Trophoblast cell (in vitro differentiated cells and primary cell): ENCODE results near the gene RNF126.

Experiments
- DNase-seq, 2 donors: peaks; one replicate each; pipeline ENCODE4 v3.0.0-alpha.2; 2016
- H2AFZ ChIP-seq: 2 replicates; pipeline ENCODE4 v1.6.1; 2013; ENCODE audit warnings: low read length, moderate library complexity, mild to moderate bottlenecking; ENCODE audit not compliant: insufficient read depth, poor library complexity
- H2AK5ac ChIP-seq: 2 replicates; pipeline ENCODE4 v1.6.1; 2013; ENCODE audit warnings: mild to moderate bottlenecking, low read length
- H2BK120ac ChIP-seq: 2 replicates; pipeline ENCODE4 v1.6.1; 2013; ENCODE audit warnings: low read length, mild to moderate bottlenecking, moderate library complexity; ENCODE audit not compliant: insufficient read depth, poor library complexity
- H2BK12ac ChIP-seq: 2 replicates; pipeline ENCODE4 v1.6.1; 2013; ENCODE audit warnings: mild to moderate bottlenecking, low read length, moderate library complexity
- H2BK5ac ChIP-seq: 2 replicates; pipeline ENCODE4 v1.6.1; 2013; ENCODE audit warnings: low read length, low read depth, moderate library complexity, mild to moderate bottlenecking; ENCODE audit not compliant: poor library complexity
- H3K14ac ChIP-seq: 2 replicates; pipeline ENCODE4 v1.6.1; 2013; ENCODE audit warnings: mild to moderate bottlenecking, low read length
- H3K18ac ChIP-seq: 2 replicates; pipeline ENCODE4 v1.6.1; 2013; ENCODE audit warnings: mild to moderate bottlenecking, low read length
- H3K23ac ChIP-seq: 2 replicates; pipeline ENCODE4 v1.6.1; 2013; ENCODE audit warnings: low read length
- H3K27ac ChIP-seq: 2 replicates; pipeline ENCODE4 v1.5.1; 2013; ENCODE audit warnings: low read depth, mild to moderate bottlenecking, inconsistent platforms, low read length, moderate library complexity
- H3K27me3 ChIP-seq: 2 replicates; pipeline ENCODE4 v1.6.1; 2013; ENCODE audit warnings: inconsistent platforms, mild to moderate bottlenecking, low read length, moderate library complexity; ENCODE audit not compliant: insufficient read depth
- H3K36me3 ChIP-seq, 2 experiments: 1 replicate in 1 of 2; 2 replicates in 1 of 2; pipeline ENCODE4 v1.6.1; 2013; ENCODE audit warnings: low read length in 2 of 2, mild to moderate bottlenecking in 2 of 2, moderate library complexity in 1 of 2; ENCODE audit not compliant: insufficient read depth in 2 of 2, control insufficient read depth in 1 of 2
- H3K4ac ChIP-seq: 2 replicates; pipeline ENCODE4 v1.6.1; 2013; ENCODE audit warnings: low read depth, mild to moderate bottlenecking, low read length, moderate library complexity
- H3K4me1 ChIP-seq, 2 experiments: 1 replicate in 1 of 2; 2 replicates in 1 of 2; pipeline ENCODE4 v1.6.1; 2013; ENCODE audit warnings: low read length in 2 of 2, mild to moderate bottlenecking in 2 of 2, moderate library complexity in 1 of 2; ENCODE audit not compliant: insufficient read depth in 2 of 2, control insufficient read depth in 1 of 2
- H3K4me2 ChIP-seq: 2 replicates; pipeline ENCODE4 v1.6.1; 2013; ENCODE audit warnings: inconsistent platforms, mild to moderate bottlenecking, low read length, moderate library complexity
- H3K4me3 ChIP-seq: 2 replicates; pipeline ENCODE4 v1.5.1; 2013; ENCODE audit warnings: mild to moderate bottlenecking, low read depth, low read length, inconsistent platforms
- H3K79me1 ChIP-seq: one replicate; pipeline ENCODE4 v1.6.1; 2013; ENCODE audit warnings: low read length
- H3K79me2 ChIP-seq: 2 replicates; pipeline ENCODE4 v1.6.1; 2013; ENCODE audit warnings: low read length, mild to moderate bottlenecking; ENCODE audit not compliant: control insufficient read depth, insufficient read depth, poor library complexity
- H3K9ac ChIP-seq: 2 replicates; pipeline ENCODE4 v1.6.1; 2013; ENCODE audit warnings: mild to moderate bottlenecking, low read length
- H3K9me3 ChIP-seq: 2 replicates; pipeline ENCODE4 v1.6.1; 2013; ENCODE audit warnings: low read depth, mild to moderate bottlenecking, control low read depth, inconsistent platforms, low read length; ENCODE audit not compliant: insufficient read depth
- H4K12ac ChIP-seq: 2 replicates; pipeline ENCODE4 v1.6.1; 2013; ENCODE audit warnings: low read depth, mild to moderate bottlenecking, low read length, moderate library complexity
- H4K8ac ChIP-seq: 2 replicates; pipeline ENCODE4 v1.6.1; 2013; ENCODE audit warnings: low read depth, mild to moderate bottlenecking, low read length, moderate library complexity
- H4K91ac ChIP-seq: one replicate; pipeline ENCODE4 v1.6.1; 2013; ENCODE audit warnings: low read depth, mild to moderate bottlenecking, low read length, moderate library complexity
- WGBS: extraction: QIAGEN DNeasy Blood & Tissue Kit; methylation state at CpG from one replicate; pipeline ENCODE4 v1.1.7; 2013; ENCODE audit warnings: missing lambda C conversion rate; ENCODE audit not compliant: insufficient read length, insufficient coverage; ENCODE audit errors: extremely low coverage; 5-methylcytosine and 5-hydroxymethylcytosine counted together

RNF126 gene

DNA sequence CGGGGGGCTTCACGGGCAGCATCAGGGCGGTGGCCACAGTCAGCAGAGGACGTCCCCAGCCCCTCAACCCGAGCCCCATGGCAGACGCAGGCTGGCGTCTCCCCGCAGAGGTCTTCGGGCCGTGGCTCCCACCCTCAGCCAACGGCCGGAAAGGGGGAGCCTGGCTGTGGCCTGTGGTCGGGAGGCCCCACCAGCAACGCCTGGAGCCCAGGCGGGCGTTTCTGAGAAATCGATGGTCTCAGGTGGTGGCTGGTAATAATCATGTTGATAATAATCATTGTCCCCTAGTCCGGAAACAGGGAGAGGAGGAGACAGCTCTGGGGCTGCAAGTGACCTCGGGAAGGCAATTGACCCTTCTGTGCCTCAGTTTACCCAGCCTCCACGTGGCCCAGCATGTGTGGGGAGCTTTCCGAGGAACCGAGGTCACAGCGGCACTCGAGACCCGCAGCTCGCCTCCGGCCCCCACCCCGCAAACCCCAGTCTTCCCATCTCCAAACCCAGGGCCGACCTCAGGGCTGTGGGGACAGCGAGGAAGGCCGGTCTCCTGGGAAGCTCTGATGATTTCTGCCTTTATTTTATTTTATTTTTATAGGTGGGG is 32.4 kb upstream of the RNF126 start, which contains the start of gene PRSS57:
PRSS57 (minus strand) TSS at position 101 of the 598 bp plus-strand sequence; CDS start at position 79, 22 bp downstream.
- no peaks in the 10 kb centered on the region for H3K36me3 ChIP-seq
- H3K4ac ChIP-seq = no peak within 1 kb of the TSS
- H4K12ac ChIP-seq = no peak within 1 kb of the TSS
- peaks cover 0 to 3% of the 10 kb centered on the region in 2 experiments for H3K4me1 ChIP-seq
- no peak within 1 kb of the TSS for H3K9ac ChIP-seq
- H2AFZ ChIP-seq = no peak within 1 kb of the TSS
- H3K9me3 ChIP-seq = no peaks in the 10 kb centered on the region
- no peaks in the 10 kb centered on the region for H3K79me1 ChIP-seq
- H3K14ac ChIP-seq = no peak within 1 kb of the TSS
- no peaks in the 10 kb centered on the region for H3K27me3 ChIP-seq
- no peak within 1 kb of the TSS for H3K23ac ChIP-seq
- H3K4me3 ChIP-seq = no peak within 1 kb of the TSS
- no peak within 1 kb of the TSS for H3K18ac ChIP-seq
- no peak for DNase-seq
- no peak within 1 kb of the TSS for H2BK5ac ChIP-seq
- no peak within 1 kb of the TSS for H4K91ac ChIP-seq
- H3K27ac ChIP-seq = no peak within 1 kb of the TSS
- WGBS = no CpG with 5 or more reads among the region's 31 CpGs
- no peaks in the 10 kb centered on the region for H3K79me2 ChIP-seq
- H3K4me2 ChIP-seq = no peak within 1 kb of the TSS
- no peak within 1 kb of the TSS for H2BK120ac ChIP-seq
- no peak within 1 kb of the TSS for H4K8ac ChIP-seq
- no peak within 1 kb of the TSS for H2AK5ac ChIP-seq
- H2BK12ac ChIP-seq = no peak within 1 kb of the TSS

DNA sequence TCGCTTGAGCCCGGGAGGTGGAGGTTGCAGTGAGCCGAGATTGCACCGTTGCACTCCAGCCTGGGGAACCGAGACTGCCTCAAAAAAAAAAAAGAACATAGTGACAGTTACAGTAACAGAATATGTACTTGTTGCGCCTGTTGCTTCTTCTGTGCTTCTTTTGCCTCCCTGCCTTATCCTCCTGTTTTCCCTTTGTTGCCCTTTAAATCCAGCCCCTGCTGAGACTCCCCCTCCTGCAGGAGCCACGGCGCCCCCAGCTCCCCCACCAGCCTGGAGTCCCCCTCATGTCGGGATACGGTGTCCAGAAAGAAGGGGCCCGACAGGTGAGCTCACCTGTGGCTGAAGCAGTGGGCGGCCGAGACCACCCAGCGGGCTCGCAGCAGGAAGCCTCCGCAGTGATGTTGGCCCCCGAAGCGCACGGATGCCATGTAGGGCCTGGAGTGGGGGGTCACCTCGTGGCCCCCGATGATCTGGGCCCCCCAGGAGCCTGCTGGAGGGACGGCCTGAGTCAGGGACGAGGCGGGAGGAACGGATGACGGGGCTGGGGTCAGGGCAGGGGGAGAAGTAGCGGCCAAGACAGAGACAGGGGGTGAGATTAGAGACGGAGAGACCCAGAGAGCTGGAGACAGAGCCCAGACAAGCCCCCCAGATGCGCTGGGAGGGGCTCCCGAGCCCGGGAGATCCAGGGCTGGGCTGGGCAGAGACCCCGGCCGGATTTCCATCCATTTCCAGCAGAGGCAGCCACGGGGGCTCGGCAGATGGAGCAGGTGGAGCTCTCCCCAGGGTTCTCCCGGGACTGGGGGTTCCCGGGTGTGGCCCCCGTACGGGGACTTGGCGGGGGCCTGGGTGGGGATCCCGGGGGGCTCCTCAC is 31.7 kb upstream of the RNF126 start:
- Histone ChIP-seq H2BK12ac (no peak overlapping the region), H3K9me3 (no peaks in the 10 kb centered on the region), H4K91ac (no peak overlapping the region), H3K23ac (no peak overlapping the region), H4K8ac (no peak overlapping the region), H3K14ac (no peak overlapping the region), H2BK5ac (no peak overlapping the region), H3K18ac (no peak overlapping the region), H3K36me3 (no peaks in the 10 kb centered on the region), H3K27ac (no peak overlapping the region), H4K12ac (no peak overlapping the region), H2AFZ (no peak overlapping the region), H3K4ac (no peak overlapping the region), H3K27me3 (no peaks in the 10 kb centered on the region), H2BK120ac (no peak overlapping the region), H2AK5ac (no peak overlapping the region), H3K9ac (no peak overlapping the region), H3K4me3 (no peak overlapping the region), H3K4me1 (peaks cover 0 to 3% of the 10 kb centered on the region in 2 experiments), H3K4me2 (no peak overlapping the region), H3K79me2 (no peaks in the 10 kb centered on the region), H3K79me1 (no peaks in the 10 kb centered on the region)
- WGBS = no CpG with 5 or more reads among the region's 41 CpGs
- no peak for DNase-seq

DNA sequence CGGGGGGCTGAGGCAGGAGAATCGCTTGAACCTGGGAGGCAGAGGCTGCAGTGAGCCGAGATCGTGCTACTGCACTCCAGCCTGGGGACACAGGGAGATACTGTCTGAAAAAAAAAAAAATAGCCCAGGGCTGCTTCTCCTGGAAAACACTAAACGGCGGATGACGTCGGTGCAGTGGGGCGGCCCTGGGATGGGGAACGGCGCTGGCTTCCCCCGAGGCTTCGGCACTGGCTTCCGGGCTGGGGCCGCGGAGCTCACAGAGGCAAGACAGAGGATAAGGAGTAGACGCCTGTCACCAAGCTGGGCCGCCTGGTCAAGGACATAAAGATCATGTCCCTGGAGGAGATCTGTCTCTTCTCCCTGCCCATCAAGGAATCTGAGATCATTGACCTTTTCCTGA is 27.2 kb upstream of the RNF126 start:
- Histone ChIP-seq H2BK12ac (no peak overlapping the region), H2BK5ac (no peak overlapping the region), H3K79me1 (no peaks in the 10 kb centered on the region), H4K91ac (no peak overlapping the region), H3K27ac (no peak overlapping the region), H4K12ac (no peak overlapping the region), H3K23ac (no peak overlapping the region), H3K36me3 (no peaks in the 10 kb centered on the region), H3K9me3 (peaks cover under 1% of the 10 kb centered on the region), H3K18ac (no peak overlapping the region), H3K9ac (no peak overlapping the region), H3K4me3 (no peak overlapping the region), H4K8ac (no peak overlapping the region), H3K79me2 (no peaks in the 10 kb centered on the region), H3K4ac (no peak overlapping the region), H2BK120ac (no peak overlapping the region), H2AFZ (no peak overlapping the region), H3K4me1 (peaks cover 0 to 3% of the 10 kb centered on the region in 2 experiments), H3K14ac (no peak overlapping the region), H2AK5ac (no peak overlapping the region), H3K4me2 (no peak overlapping the region), H3K27me3 (no peaks in the 10 kb centered on the region)
- no CpG with 5 or more reads among the region's 18 CpGs for WGBS
- DNase-seq = no peak

DNA sequence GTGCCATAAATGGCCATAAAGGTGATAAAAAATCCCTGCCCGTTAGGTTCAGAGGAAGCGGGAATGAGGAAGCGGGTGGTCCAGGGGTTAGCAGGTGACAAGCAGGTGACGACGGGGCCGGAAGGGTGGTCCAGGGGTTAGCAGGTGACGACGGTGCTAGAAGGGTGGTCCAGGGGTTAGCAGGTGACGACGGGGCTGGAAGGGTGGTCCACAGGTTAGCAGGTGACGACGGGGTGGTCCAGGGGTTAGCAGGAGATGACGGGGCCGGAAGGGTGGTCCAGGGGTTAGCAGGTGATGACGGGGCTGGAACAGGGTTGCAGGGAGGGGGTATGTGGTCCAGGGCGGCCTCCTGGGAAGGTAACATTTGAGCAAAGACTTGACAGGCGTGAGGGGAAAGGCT is 26.0 kb upstream of the RNF126 start:
- no peak overlapping the region for H4K8ac ChIP-seq
- peaks cover 3% of the 10 kb centered on the region for H3K9me3 ChIP-seq
- WGBS = no CpG with 5 or more reads among the region's 17 CpGs
- H3K27ac ChIP-seq = no peak overlapping the region
- H3K27me3 ChIP-seq = no peaks in the 10 kb centered on the region
- no peak overlapping the region for H2BK12ac ChIP-seq
- H4K12ac ChIP-seq = no peak overlapping the region
- no peak overlapping the region for H3K18ac ChIP-seq
- H3K79me1 ChIP-seq = no peaks in the 10 kb centered on the region
- H3K79me2 ChIP-seq = no peaks in the 10 kb centered on the region
- no peak overlapping the region for H2BK5ac ChIP-seq
- no peaks in the 10 kb centered on the region for H3K36me3 ChIP-seq
- H2AK5ac ChIP-seq = no peak overlapping the region
- H3K9ac ChIP-seq = no peak overlapping the region
- H3K4me2 ChIP-seq = no peak overlapping the region
- H2AFZ ChIP-seq = no peak overlapping the region
- no peak for DNase-seq
- H3K4me3 ChIP-seq = no peak overlapping the region
- H3K4me1 ChIP-seq = peaks cover 0 to 3% of the 10 kb centered on the region in 2 experiments
- no peak overlapping the region for H3K14ac ChIP-seq
- no peak overlapping the region for H3K4ac ChIP-seq
- H4K91ac ChIP-seq = no peak overlapping the region
- no peak overlapping the region for H2BK120ac ChIP-seq
- no peak overlapping the region for H3K23ac ChIP-seq
